Fibroblast of pulmonary artery (primary cell): ENCODE data around the gene PAFAH2.
"Not testable (repeated sequence)": the region's sequence is repeated elsewhere in the genome, so short reads cannot be mapped to it uniquely, and the experiment has no call there.

ENCODE experiments used
- DNase-seq: peaks from one replicate; pipeline ENCODE4 v3.0.0-alpha.2; 2010; ENCODE audit warnings: low read depth
- H3K4me3 ChIP-seq: replicated peaks from 2 replicates; pipeline ENCODE4 v1.5.1; 2011; ENCODE audit warnings: low read depth, mild to moderate bottlenecking, control low read depth, low read length, moderate library complexity
- TF ChIP-seq, protein P1 (sequence below): IDR thresholded peaks from 2 replicates; pipeline ENCODE4 v1.5.1; 2011; ENCODE audit warnings: mild to moderate bottlenecking, control low read depth, low read length, inconsistent platforms; ENCODE audit errors: missing control alignments

The PAFAH2 gene

DNA sequence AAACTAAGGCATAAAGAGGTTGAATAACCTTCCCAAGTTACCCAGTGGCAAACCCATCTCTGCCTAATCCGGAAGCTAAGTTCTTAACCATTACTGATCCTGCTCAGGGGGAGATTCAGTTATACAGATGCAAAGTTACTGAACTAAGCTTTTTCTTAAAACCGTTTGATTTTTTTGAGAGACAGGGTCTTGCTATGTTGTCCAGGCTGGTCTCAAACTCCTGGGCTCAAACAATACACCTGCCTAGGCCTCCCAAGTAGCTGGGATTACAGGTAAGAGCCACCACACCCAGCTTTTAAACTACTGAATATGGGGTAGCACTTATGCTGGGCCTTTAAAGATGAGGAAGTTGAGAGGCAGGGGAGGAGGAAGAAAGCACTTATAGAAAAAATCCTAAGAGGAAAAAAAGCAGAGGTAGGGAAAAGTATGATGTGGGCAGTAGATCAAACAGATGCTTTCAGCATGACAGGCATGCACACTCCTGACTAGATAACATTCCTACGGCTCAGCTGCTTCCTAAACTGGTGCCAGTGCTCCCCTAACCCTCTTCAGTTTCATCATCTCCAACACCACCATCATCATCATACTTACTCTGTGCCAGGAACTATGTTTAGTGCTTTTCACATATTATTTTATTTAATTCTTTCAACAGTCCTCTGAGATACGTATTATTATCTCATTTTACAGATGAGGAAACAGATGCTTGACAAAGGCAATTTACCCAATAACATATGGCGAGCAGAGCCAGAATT is 5.8 kb downstream of the PAFAH2 start:
- no peak for DNase-seq
- TF ChIP-seq, protein P1, sequence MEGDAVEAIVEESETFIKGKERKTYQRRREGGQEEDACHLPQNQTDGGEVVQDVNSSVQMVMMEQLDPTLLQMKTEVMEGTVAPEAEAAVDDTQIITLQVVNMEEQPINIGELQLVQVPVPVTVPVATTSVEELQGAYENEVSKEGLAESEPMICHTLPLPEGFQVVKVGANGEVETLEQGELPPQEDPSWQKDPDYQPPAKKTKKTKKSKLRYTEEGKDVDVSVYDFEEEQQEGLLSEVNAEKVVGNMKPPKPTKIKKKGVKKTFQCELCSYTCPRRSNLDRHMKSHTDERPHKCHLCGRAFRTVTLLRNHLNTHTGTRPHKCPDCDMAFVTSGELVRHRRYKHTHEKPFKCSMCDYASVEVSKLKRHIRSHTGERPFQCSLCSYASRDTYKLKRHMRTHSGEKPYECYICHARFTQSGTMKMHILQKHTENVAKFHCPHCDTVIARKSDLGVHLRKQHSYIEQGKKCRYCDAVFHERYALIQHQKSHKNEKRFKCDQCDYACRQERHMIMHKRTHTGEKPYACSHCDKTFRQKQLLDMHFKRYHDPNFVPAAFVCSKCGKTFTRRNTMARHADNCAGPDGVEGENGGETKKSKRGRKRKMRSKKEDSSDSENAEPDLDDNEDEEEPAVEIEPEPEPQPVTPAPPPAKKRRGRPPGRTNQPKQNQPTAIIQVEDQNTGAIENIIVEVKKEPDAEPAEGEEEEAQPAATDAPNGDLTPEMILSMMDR = no peak
- no peak overlapping the region for H3K4me3 ChIP-seq

DNA sequence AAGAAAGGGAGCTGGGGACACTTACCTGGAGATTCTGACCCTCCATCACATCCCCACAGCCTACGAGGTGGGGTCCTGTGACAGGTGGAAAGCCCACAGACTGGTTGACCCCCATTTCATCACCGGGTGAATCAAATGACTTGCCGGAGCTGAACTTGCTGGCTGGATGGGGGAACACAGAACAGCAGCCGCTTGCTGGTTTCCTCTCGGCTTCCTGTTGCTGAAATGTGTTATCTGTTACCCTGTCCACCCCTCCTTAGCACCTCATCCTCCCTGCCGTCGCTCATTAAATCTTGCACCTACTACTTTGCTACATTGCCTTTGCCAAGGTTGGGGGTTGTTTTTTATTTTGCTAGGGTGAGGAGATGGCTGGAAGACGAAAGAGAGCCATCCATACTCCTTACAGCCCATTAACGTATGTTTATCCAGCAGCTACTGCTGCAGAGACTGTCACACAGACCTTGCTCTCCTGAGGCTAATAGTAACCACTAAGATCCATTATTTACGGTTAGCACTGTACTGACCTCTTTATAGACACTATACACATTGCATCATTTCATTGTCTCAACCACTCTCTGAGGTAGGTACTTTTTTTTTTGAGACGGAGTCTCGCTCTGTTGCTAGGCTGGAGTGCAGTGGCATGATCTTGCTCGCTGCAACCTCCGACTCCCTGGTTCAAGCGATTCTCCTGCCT is 7.0 kb downstream of the PAFAH2 start:
- H3K4me3 ChIP-seq = no peak overlapping the region
- DNase-seq = no peak
- TF ChIP-seq, protein P1 = no peak

DNA sequence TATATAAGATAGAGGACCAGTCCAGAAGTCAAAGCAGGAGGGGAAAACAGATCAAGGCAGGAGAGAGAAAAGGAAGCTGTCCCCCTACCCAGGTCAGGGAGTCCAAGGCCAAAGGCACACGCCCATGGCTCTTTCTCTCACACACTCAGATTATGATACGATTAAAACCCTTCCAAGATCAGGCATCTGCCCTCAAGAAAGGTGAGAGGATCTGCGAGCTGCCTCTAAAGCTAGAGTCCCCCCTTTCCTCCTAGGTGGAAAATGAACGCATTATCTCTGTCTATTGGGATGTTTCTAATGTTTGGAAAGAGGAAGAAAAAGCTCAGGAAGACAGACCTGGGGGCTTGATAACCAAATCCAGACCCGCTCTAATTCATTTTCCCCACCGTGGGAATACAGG is 7.6 kb downstream of the PAFAH2 start:
- H3K4me3 ChIP-seq = no peak overlapping the region
- no peak for DNase-seq
- TF ChIP-seq, protein P1 = no peak

DNA sequence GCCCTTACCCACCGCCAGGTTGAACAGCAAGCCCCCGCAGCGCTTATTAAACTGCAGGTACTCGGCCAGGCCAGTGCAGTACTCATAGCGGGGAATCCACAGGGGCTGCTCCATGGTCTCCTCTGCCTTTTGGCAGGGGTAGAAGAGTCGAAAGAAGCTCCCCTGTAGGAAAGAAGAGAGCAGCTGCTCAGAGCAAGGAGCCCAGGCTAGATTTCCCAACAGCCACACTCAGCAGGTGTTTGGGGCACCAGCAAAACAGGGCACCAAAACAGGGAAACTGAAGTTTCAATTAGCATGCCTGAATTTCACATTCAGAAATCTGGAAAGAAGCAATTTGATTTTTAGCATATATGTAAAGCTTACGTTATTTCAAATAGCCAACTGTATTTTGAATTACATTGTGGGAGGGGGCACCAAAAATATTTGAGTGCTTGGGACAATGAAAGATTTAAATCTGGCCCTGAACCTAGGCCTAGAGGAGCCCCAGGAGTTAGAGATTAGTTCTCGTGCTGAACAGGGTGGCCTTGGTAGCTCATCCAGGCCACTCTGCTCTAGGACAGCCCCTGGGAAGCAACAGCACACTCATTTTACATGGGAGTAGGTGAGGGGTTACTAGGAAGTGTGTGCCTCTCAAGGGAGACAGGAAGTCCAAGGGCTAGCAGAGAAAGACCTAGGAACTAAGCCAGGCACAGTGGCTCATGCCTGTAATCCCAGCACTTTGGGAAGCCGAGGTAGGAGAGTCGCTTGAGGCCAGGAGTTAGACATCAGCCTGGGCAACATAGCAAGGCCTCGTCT is 8.2 kb downstream of the PAFAH2 start:
- TF ChIP-seq, protein P1 = no peak
- no peak for DNase-seq
- H3K4me3 ChIP-seq = no peak overlapping the region

DNA sequence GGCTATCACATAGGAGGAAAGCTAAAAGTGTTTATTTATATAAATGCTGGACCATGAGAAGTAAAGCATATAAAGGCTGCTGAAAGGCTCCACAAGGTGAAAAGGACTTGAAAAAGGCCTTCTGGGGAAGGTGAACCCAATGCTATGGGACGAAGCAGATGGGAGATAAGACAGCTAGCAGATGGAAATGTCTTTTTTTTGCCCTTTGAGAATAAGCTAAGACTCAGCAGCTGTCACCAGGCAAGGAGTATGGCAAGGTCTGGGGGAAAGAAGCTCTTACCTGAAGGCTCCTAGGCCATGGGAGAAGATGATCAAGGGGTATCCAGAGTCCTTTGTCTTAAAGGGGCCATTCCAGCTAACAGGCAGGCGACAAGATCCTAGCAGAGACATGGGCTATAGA is 9.9 kb downstream of the PAFAH2 start:
- TF ChIP-seq, protein P1 = no peak

DNA sequence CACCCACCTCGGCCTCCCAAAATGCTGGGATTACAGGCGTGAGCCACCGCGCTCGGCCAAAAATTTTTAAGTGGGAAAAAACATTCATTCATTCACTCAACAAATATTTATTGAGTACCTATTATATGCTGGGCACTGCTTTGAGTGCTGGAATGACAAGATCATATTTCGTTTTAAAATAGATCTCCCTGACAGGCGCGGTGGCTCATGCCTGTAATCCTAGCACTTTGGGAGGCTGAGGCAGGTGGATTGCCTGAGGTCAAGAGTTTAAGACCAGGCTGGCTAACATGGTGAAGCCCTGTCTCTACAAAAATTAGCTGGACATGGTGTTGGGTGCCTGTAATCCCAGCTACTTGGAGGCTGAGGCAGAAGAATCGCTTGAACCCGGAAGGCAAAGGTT is 11.1 kb downstream of the PAFAH2 start:
- not testable (repeated sequence) for DNase-seq, H3K4me3 ChIP-seq

More for the DNA sequence above, 9.9 kb downstream of the PAFAH2 start:
- DNase-seq = no peak
- no peak overlapping the region for H3K4me3 ChIP-seq

DNA sequence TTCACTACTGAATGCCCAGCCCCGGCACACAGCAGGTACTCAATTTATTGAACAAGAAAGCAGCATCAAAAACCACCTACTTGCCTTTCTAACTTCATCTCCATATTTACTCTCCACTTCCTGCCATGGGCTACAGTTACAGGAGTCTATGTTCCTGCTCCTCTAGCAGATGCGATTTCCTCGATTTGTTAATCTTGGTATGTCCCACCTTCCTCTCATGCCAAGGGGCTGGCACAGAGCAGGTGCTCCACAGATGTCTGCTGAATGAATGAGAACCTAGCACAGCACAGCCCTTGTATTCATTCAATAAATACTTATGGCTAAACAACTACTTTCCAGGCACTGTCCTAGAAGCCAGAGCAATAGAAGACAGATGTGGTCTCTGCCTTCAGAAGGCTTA is 12.2 kb downstream of the PAFAH2 start:
- no peak overlapping the region for H3K4me3 ChIP-seq
- TF ChIP-seq, protein P1 = no peak
- no peak for DNase-seq
